ENCODE measurements around the gene NKAIN2.

NKAIN2 gene

DNA sequence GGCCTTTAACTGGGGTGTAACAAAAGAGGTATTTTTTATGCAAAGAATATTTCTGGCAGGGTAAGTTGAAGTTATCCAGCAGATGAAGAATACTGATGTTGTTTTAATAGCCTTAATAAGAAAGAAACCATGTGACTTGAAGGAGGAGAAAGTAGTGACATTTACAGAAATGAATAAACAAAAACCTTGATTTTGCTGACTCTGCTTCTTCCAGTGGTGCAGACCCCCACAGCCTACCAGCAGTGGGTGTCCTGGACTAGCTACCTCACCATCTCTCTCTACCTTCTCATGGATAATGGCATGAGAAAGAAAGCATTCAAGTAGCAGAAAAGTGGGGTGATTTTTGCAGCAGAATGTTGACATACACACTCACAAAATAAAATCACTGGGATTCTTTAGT lies 996.0 kb downstream of the NKAIN2 start:
- Mint-ChIP-seq H3K27me3 (no peaks in the 10 kb centered on the region), H3K4me3 (no peak overlapping the region), H3K27ac (no peak overlapping the region), H3K4me1 (no peaks in the 10 kb centered on the region), H3K36me3 (ENCODE audit: low read depth) (no peaks in the 10 kb centered on the region), H3K9me3 (no peaks in the 10 kb centered on the region)
- DNase-seq: no peak
- ATAC-seq: no peak

DNA sequence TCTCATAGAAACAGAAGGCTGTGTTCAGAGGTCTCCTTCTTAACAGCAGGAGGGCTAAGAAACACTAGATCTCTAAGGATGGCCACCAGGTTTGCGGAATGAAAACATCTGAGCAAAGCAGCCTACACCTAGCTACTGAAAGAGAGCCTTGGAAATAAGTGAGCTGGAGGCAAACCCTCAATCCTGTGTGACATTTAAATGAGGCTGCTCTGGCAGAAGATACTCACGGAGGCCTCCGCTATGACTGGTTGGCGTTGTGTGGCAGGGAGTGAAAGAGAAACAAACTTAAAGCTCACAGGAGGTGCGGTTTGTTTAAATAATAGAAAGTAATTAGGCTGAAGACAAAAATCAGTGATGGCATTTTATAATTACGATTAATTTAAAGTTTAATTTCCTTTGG lies 996.6 kb downstream of the NKAIN2 start:
- Mint-ChIP-seq H3K27me3 (no peaks in the 10 kb centered on the region), H3K4me1 (no peaks in the 10 kb centered on the region), H3K36me3 (ENCODE audit: low read depth) (no peaks in the 10 kb centered on the region), H3K9me3 (no peaks in the 10 kb centered on the region), H3K4me3 (no peak overlapping the region), H3K27ac (no peak overlapping the region)
- DNase-seq (no peak), ATAC-seq (no peak)

DNA sequence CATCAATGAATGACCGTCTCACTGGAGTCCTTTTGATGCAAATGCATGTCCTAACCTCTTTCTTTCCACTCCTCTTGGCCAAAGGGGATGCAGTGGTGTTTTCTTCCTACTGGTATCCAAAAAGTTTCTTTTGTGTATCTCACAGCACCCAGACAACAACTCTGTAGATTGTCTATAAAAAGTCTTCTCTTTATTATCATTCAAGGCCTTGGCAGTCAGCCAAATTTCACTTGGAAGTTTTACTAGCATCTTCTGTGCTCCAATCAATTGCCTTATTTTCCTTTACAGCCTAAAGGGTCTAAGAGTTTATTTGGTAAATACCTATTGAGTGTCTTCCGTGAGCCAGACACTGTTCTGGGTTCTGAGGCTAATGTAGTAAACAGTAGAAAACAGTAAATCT lies 1008.4 kb downstream of the NKAIN2 start:
- Mint-ChIP-seq H3K4me3 (no peak overlapping the region), H3K27me3 (no peaks in the 10 kb centered on the region), H3K27ac (no peak overlapping the region), H3K36me3 (ENCODE audit: low read depth) (no peaks in the 10 kb centered on the region), H3K9me3 (no peaks in the 10 kb centered on the region), H3K4me1 (no peaks in the 10 kb centered on the region)
- ATAC-seq (no peak), DNase-seq (no peak)

DNA sequence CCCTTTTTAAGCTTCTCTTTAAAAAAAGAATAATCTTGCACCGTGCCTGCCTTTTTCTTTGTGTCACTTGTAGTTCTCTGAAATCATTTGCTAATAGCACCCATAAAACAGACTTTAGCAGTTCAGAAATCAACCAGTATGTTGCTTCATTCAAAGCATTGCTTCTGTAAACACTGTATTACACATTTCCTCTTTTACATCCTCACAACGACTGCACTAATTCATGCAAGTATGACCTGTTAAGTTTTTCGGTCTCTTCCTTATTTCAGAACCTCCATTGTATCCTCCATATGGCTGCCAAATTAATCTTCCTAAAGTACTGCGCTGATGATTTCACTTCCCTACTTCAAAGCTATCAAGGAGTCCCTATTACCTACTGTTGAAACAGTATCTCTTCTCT lies 1015.7 kb downstream of the NKAIN2 start:
- no peak overlapping the region for H3K4me3 Mint-ChIP-seq
- no peak for ATAC-seq

DNA sequence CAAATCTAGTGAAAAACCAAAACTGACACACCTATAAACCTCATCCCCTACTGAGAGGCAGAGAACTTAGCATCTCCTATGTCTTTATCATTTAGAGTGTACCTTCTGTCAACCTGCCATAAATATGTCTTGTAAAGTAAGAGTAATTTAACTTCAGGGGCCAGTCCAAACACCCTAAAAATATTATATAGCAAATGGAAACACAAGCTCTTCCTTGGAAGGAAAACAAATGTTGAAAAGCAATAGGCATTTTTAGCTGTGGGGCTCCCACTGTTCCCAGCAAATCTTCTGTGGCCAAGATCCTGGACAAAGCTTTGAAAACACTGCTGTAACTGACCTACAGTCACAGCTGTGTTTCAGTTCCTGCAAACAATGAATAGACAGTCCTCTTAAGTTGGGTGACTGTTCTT lies 1018.5 kb downstream of the NKAIN2 start:
- Mint-ChIP-seq H3K27ac (no peak overlapping the region), H3K9me3 (no peaks in the 10 kb centered on the region), H3K36me3 (ENCODE audit: low read depth) (no peaks in the 10 kb centered on the region), H3K27me3 (no peaks in the 10 kb centered on the region), H3K4me1 (no peaks in the 10 kb centered on the region), H3K4me3 (no peak overlapping the region)
- ATAC-seq: no peak
- DNase-seq: no peak

More for the DNA sequence above, 1015.7 kb downstream of the NKAIN2 start:
- DNase-seq: no peak
- H3K27me3 Mint-ChIP-seq: no peaks in the 10 kb centered on the region
- H3K36me3 Mint-ChIP-seq (ENCODE audit: low read depth): no peaks in the 10 kb centered on the region
- no peaks in the 10 kb centered on the region for H3K9me3 Mint-ChIP-seq
- no peak overlapping the region for H3K27ac Mint-ChIP-seq
- H3K4me1 Mint-ChIP-seq: no peaks in the 10 kb centered on the region

DNA sequence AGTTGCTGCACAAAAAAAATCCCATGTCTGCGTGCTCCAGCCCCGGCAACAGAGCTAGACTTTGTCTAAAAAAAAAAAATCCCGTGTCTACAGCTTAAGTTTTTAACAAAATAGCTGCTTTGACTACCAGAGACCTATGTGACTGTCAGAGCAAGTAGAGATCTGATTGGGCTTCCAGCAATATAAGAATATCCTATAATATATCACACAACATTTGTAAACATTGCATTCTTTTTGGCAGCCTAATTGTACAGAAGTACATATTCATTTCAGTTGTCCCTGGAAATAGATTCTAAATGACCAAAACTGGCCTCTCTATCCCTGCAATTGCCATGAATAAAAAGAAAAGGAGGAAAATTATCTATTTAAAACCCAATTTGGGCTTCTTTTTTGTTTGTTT lies 1019.1 kb downstream of the NKAIN2 start:
- no peaks in the 10 kb centered on the region for H3K36me3 Mint-ChIP-seq (ENCODE audit: low read depth)
- no peaks in the 10 kb centered on the region for H3K4me1 Mint-ChIP-seq
- H3K9me3 Mint-ChIP-seq: no peaks in the 10 kb centered on the region
- H3K27me3 Mint-ChIP-seq: no peaks in the 10 kb centered on the region
- no peak overlapping the region for H3K4me3 Mint-ChIP-seq
- ATAC-seq (no peak), DNase-seq (no peak)
- H3K27ac Mint-ChIP-seq: no peak overlapping the region

DNA sequence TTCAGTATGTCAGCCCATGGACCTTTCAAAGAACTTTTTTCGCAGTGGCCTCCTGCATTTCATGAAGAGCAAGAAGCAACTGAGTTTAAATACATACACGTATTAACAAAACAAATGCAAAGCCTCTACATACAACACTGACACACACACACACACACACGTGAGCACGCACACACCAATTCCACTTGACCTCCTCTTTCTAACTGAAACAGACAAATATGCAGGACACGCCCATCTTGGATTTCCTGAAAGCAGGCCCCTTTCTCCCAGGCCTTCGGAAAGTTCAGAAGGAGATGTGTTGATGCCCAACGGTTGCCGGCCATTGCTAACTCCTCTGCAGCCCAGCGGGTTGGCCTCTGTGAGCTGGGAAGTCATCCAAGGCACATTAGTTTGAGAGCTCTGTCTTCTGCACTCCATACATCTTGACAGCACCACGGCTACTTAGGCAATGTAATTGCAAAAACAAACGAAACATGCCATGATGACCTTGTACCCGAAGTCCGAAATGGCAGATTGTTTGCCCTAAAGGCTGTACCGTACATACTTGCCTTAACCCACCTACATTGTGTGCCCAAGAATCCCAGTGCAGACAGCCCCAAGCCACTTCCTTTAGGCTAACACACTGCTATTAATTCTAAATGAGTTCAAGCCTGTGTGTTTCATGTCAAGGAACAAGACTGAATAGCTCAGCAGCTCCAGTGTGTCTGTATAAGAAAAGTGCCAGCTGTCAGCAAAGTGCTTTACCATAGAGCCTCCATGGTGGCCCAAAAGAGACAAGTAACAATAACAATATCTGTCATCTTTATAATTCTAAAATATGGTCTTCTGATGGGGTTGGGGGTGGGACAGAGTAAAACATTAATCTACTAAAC lies 1019.8 kb downstream of the NKAIN2 start:
- Mint-ChIP-seq H3K27me3 (no peaks in the 10 kb centered on the region), H3K27ac (no peak overlapping the region), H3K4me3 (no peak overlapping the region), H3K4me1 (no peaks in the 10 kb centered on the region), H3K36me3 (ENCODE audit: low read depth) (no peaks in the 10 kb centered on the region), H3K9me3 (no peaks in the 10 kb centered on the region)
- ATAC-seq (no peak), DNase-seq (no peak)

DNA sequence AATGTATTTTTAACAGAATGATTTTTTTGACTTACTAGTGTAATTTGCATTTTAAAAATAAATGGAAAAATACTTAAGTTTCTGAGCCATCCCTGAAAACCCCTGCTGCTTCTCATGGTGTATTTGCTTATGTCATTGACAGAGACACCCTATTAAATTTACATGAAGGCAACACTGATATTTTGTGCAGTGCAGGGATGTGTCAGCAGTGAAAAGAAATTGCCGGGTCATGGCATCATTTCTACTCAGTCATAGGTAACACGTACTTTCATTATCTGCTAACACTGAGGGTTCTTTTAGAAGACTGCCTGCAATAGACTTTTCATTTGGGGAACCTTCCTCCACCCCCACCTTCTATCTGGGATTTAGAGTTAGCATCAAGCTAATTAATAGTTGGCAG lies 1021.9 kb downstream of the NKAIN2 start:
- Mint-ChIP-seq H3K27ac (no peak overlapping the region), H3K4me1 (no peaks in the 10 kb centered on the region), H3K4me3 (no peak overlapping the region), H3K27me3 (no peaks in the 10 kb centered on the region), H3K9me3 (no peaks in the 10 kb centered on the region), H3K36me3 (ENCODE audit: low read depth) (no peaks in the 10 kb centered on the region)
- DNase-seq (no peak), ATAC-seq (no peak)

DNA sequence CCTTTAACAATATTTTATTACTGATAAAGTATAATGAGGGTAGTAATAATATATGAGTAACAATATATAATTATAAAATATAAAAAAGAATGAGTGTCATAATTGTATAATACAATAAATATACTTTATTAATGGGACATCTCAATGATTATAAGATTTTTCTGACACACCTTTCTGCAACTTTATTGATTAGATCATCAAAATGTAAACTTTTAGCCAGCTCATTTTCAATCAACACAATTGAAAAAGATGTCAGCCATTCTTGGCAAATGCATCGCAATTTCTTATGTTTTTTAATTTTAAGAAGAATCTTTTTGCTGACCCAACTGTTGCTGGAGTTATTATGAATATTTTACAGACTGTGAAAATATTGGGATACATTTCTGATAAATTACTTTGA lies 1026.2 kb downstream of the NKAIN2 start:
- no peaks in the 10 kb centered on the region for H3K36me3 Mint-ChIP-seq (ENCODE audit: low read depth)
- DNase-seq: no peak

DNA sequence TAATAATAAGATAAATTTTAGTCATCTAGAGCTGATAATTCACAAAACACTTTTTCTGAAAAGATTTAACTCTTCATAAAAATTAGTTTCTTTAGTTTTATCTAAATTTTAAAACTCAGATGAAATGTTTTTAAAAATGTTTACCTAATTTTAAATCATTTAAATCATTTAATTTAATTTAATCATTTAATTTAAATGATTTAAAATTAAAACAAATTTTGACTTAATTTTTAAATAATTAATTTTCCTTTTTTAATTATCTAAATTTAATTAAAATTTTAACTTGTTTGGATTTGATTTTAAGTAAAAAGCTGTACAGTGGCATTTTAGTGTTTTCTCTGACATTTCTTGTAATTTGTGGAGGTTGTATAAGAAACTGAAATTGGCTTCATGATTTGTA lies 1026.8 kb downstream of the NKAIN2 start:
- H3K4me3 Mint-ChIP-seq: no peak overlapping the region
- no peak for ATAC-seq
- H3K27ac Mint-ChIP-seq: no peak overlapping the region
- H3K9me3 Mint-ChIP-seq: no peaks in the 10 kb centered on the region
- H3K27me3 Mint-ChIP-seq: no peaks in the 10 kb centered on the region
- H3K36me3 Mint-ChIP-seq (ENCODE audit: low read depth): no peaks in the 10 kb centered on the region
- DNase-seq: no peak
- no peaks in the 10 kb centered on the region for H3K4me1 Mint-ChIP-seq

More for the DNA sequence above, 1026.2 kb downstream of the NKAIN2 start:
- H3K27ac Mint-ChIP-seq: no peak overlapping the region
- H3K27me3 Mint-ChIP-seq: no peaks in the 10 kb centered on the region
- no peaks in the 10 kb centered on the region for H3K4me1 Mint-ChIP-seq
- H3K9me3 Mint-ChIP-seq: no peaks in the 10 kb centered on the region
- H3K4me3 Mint-ChIP-seq: no peak overlapping the region
- ATAC-seq: no peak

DNA sequence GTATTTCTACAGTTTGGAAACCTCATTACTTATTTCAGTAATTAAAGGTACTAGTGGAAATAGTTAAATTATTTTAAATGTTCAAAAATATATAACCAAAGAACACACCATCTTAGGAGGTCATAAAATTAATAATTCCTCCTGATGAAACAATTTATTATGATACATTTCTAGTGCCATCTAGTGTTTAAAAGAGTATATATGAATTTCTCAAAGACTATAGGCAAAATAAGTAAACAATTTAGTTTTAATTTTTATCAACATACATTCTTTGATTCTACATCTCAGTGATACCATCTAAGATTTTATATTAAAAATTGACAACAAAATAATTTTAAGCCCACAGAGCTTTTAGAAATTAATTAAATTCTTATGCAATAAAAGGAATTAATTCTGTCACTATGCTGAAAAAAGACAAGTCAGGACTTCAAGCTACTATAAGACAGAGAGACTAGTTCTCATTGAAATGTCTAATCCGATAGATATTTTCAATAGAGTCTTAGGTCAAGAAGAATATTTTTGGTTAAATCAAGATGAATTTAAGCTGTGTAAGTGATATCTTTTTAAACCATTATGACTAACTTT lies 1050.8 kb downstream of the NKAIN2 start:
- Mint-ChIP-seq H3K4me1 (no peaks in the 10 kb centered on the region), H3K36me3 (ENCODE audit: low read depth) (no peaks in the 10 kb centered on the region), H3K27me3 (no peaks in the 10 kb centered on the region), H3K27ac (no peak overlapping the region), H3K4me3 (no peak overlapping the region), H3K9me3 (no peaks in the 10 kb centered on the region)
- DNase-seq (no peak), ATAC-seq (no peak)

DNA sequence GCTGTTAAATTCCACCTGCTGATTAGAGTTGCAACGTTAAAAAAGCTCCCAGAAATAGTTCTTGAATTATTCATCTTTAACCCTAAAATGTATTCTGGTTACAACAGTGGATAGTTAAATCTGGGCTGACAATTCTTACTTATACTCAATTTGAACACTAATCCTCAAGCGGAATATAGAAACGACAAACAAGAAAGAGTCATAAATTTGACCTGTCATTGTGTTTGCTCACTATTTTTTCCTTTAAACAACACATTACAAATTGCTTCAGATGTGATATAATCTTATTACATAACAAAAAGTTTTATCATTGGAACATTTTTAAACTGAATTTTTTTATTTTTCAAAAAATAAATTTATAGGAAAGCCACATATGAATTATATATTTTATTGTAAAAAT lies 1054.1 kb downstream of the NKAIN2 start:
- no peak for DNase-seq
- Mint-ChIP-seq H3K27ac (no peak overlapping the region), H3K9me3 (no peaks in the 10 kb centered on the region), H3K27me3 (no peaks in the 10 kb centered on the region), H3K4me1 (no peaks in the 10 kb centered on the region), H3K36me3 (ENCODE audit: low read depth) (no peaks in the 10 kb centered on the region), H3K4me3 (no peak overlapping the region)
- ATAC-seq: no peak

DNA sequence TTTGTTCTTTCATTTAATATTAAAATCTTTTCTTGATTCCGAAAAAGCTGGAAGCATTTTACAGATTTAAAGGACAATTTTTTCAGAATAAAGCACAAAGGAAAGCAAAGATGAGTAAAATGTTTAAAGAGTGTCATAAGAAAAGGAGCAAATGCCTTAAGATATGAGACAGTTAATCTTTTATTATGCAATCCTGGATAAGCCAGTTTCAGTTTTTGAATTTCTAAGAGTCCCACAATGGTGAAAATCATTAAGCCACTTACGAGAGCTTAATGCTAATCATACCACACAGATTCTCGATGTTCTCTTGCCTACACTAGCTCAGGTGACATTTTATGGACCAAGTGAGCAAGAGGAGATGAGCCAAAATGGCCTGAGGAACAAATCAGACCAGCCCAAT lies 1054.9 kb downstream of the NKAIN2 start:
- no peak overlapping the region for H3K27ac Mint-ChIP-seq
- H3K27me3 Mint-ChIP-seq: no peaks in the 10 kb centered on the region

DNA sequence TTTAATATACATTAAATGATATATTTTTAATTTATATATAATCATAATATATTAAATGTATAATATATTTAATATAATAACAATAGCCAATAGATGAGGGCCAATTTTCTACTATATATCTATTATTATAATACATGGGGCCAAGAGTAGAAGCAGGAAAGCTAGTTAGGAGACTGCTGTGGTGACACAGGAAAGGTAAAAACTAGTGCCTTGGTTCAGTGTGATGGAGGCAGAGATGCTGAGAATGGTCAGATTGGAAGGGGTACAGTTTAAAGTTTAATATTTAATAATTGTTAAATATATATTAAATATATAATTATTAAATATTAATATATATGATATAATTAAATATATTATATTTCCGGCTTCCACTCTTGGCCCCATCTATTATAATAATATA lies 1055.7 kb downstream of the NKAIN2 start:
- ATAC-seq: no peak
- H3K36me3 Mint-ChIP-seq (ENCODE audit: low read depth): no peaks in the 10 kb centered on the region
- no peak overlapping the region for H3K4me3 Mint-ChIP-seq
- DNase-seq: no peak
- H3K9me3 Mint-ChIP-seq: no peaks in the 10 kb centered on the region
- H3K4me1 Mint-ChIP-seq: no peaks in the 10 kb centered on the region
- no peaks in the 10 kb centered on the region for H3K27me3 Mint-ChIP-seq
- no peak overlapping the region for H3K27ac Mint-ChIP-seq

More for the DNA sequence above, 1054.9 kb downstream of the NKAIN2 start:
- H3K4me1 Mint-ChIP-seq: no peaks in the 10 kb centered on the region
- ATAC-seq (no peak), DNase-seq (no peak)
- H3K36me3 Mint-ChIP-seq (ENCODE audit: low read depth): no peaks in the 10 kb centered on the region
- H3K9me3 Mint-ChIP-seq: no peaks in the 10 kb centered on the region
- H3K4me3 Mint-ChIP-seq: no peak overlapping the region

DNA sequence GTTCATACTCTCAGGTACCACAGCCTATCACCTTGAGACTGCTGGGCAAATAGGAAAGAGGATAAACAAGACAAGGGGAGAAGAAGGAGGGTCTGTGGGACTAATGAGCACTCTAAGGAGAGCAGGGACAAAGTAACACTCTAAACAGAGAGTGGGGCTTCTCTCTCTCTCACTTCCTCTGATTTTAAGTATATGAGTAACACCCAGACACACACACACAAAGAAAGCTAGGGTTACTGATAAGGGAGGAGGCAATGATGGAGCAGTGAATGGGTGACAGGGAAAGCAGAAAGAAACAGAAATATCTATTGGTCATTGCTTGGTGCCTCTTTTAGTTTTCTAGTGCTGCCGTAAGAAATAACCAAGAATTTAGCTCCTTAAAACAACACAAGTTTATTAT lies 1062.4 kb downstream of the NKAIN2 start:
- Mint-ChIP-seq H3K27me3 (no peaks in the 10 kb centered on the region), H3K36me3 (ENCODE audit: low read depth) (no peaks in the 10 kb centered on the region), H3K4me3 (no peak overlapping the region), H3K9me3 (no peaks in the 10 kb centered on the region), H3K27ac (no peak overlapping the region), H3K4me1 (no peaks in the 10 kb centered on the region)
- DNase-seq (no peak), ATAC-seq (no peak)
